Spleen (tissue), 11 donors: ENCODE data around the gene IQSEC1. TPM values are rescaled to one million over a fixed set of nuclear protein-coding genes. Genes with fewer than 3 reads are reported as not detected.

Experiments
- DNase-seq: peaks from one replicate; pipeline ENCODE4 v3.0.0-alpha.2; 2020
- H3K27ac ChIP-seq, 8 donors: fragments of 200-600 bp; sonication (generic) in 7 of 8; 1 replicate in 4 of 8; 2 replicates in 4 of 8; pipeline versions ENCODE4 v1.5.0 to v1.8.0; 2016 to 2021; ENCODE audit warnings: inconsistent platforms in 4 of 8, mild to moderate bottlenecking in 4 of 8, moderate library complexity in 1 of 8
- H3K27me3 ChIP-seq, 7 donors: fragments of 200-600 bp; sonication (generic) in 6 of 7; replicated peaks in 1 of 7; 1 replicate in 4 of 7; 2 replicates in 3 of 7; pipeline versions ENCODE4 v1.5.0 to v1.8.0; 2016 to 2021; ENCODE audit warnings: inconsistent platforms in 3 of 7, mild to moderate bottlenecking in 1 of 7
- H3K36me3 ChIP-seq, 6 donors: fragments of 200-600 bp; sonication (generic) in 5 of 6; 1 replicate in 4 of 6; 2 replicates in 2 of 6; pipeline versions ENCODE4 v1.5.0 to v1.8.0; 2016 to 2021; ENCODE audit warnings: inconsistent platforms in 2 of 6
- H3K4me1 ChIP-seq, 6 donors: fragments of 200-600 bp; sonication (generic) in 5 of 6; 1 replicate in 3 of 6; 2 replicates in 3 of 6; pipeline versions ENCODE4 v1.5.0 to v1.8.0; 2016 to 2021; ENCODE audit warnings: inconsistent platforms in 3 of 6
- H3K4me3 ChIP-seq, 8 donors: fragments of 200-600 bp; sonication (generic) in 7 of 8; 1 replicate in 4 of 8; 2 replicates in 4 of 8; pipeline versions ENCODE4 v1.5.0 to v1.8.0; 2016 to 2021; ENCODE audit warnings: inconsistent platforms in 4 of 8, mild to moderate bottlenecking in 4 of 8, moderate library complexity in 2 of 8
- H3K9me3 ChIP-seq, 8 donors: fragments of 200-600 bp; sonication (generic) in 7 of 8; 1 replicate in 4 of 8; 2 replicates in 4 of 8; pipeline versions ENCODE4 v1.5.0 to v1.8.0; 2016 to 2021; ENCODE audit warnings: inconsistent platforms in 4 of 8
- POLR2A ChIP-seq, 3 donors: fragments of 450-650 bp; IDR thresholded peaks; one replicate each; pipeline ENCODE4 v1.5.1; 2017; ENCODE audit warnings: antibody characterized with exemption in 3 of 3, mild to moderate bottlenecking in 1 of 3
- POLR2AphosphoS5 ChIP-seq, 3 donors: sonication (generic); formaldehyde crosslinking; IDR thresholded peaks; one replicate each; pipeline ENCODE4 v1.5.1; 2017; ENCODE audit warnings: antibody characterized with exemption in 3 of 3
- WGBS, 5 donors: extraction: QIAGEN DNeasy Blood & Tissue Kit in 3 of 5; methylation state at CpG; one replicate each; pipeline versions ENCODE4 v1.1.5 to v1.1.7; 2013 to 2018; 5-methylcytosine and 5-hydroxymethylcytosine counted together
- intact Hi-C: fragments of 100-400 bp; cut with DNase I; formaldehyde crosslinking; loops from one replicate; pipeline ENCODE4 v1.15.0; 2023; ENCODE audit warnings: low total_unique reads
- polyA plus RNA-seq, 3 donors: library from polyadenylated mRNA; stranded (reverse); fragments of 200-250 nt; gene quantifications; one replicate each; pipeline ENCODE4 v1.2.1, GENCODE V29; 2013
- total RNA-seq, 7 donors: library from RNA; depleted of rRNA in 3 of 7; stranded (reverse); fragments of >200 nt in 3 of 7; fragmentation: NEBNext Ultra II Directional in 4 of 7; extraction: Animal tissue kit (Norgen Biotek cat#: 25700) in 4 of 7; gene quantifications; one replicate each; pipeline versions ENCODE4 v1.1.0 to v1.2.1, GENCODE V29; 2016 to 2021
- TF ChIP-seq, protein P1 (sequence below), 11 experiments: fragments of 200-600 bp in 7 of 11; fragments of 450-650 bp in 4 of 11; sonication (generic) in 4 of 11; IDR thresholded peaks in 8 of 11; conservative IDR thresholded peaks in 3 of 11; 1 replicate in 7 of 11; 2 replicates in 4 of 11; pipeline versions ENCODE4 v1.4.0 to v1.8.0; 2016 to 2021; ENCODE audit warnings: antibody characterized with exemption in 11 of 11, inconsistent platforms in 4 of 11, mild to moderate bottlenecking in 1 of 11
- donor health status: healthy with polysubstance abuse.
- donor health status: DM: no; HTN: no; CAD: no; lungs with moderate emphysema.
- donor health status: DM: no; HTN: no; CAD: no.
- donor health status: Bipolar disorder and iron deficiency.
- donor health status: healthy.
- donor health status: DM: no; HTN: no; CAD: no.
- donor health status: DM: yes; HTN: yes; CAD: no.

The IQSEC1 gene
- total and polyA plus RNA-seq, 10 donors: 23.0 to 170 (median 116) TPM

GRCh38 chr3:13037458-13038117, 35.6 kb downstream of the IQSEC1 start:
- Histone ChIP-seq H3K9me3 (no peaks in the 10 kb centered on the region), H3K4me1 (peaks cover 0 to 30% (median 13%) of the 10 kb centered on the region in 6 donors), H3K27me3 (no peaks in the 10 kb centered on the region), H3K27ac (no peak overlapping the region), H3K36me3 (peaks cover 0 to 4% (median 0%) of the 10 kb centered on the region in 6 donors), H3K4me3 (no peak overlapping the region)
- 74 to 94% (median 85%) methylated on average over 8 of the region's 8 CpGs for whole genome bisulfite sequencing, 5 donors
- TF ChIP-seq POLR2AphosphoS5 (IDR thresholded peaks at IDR 0.05): no peak
- TF ChIP-seq, protein P1, sequence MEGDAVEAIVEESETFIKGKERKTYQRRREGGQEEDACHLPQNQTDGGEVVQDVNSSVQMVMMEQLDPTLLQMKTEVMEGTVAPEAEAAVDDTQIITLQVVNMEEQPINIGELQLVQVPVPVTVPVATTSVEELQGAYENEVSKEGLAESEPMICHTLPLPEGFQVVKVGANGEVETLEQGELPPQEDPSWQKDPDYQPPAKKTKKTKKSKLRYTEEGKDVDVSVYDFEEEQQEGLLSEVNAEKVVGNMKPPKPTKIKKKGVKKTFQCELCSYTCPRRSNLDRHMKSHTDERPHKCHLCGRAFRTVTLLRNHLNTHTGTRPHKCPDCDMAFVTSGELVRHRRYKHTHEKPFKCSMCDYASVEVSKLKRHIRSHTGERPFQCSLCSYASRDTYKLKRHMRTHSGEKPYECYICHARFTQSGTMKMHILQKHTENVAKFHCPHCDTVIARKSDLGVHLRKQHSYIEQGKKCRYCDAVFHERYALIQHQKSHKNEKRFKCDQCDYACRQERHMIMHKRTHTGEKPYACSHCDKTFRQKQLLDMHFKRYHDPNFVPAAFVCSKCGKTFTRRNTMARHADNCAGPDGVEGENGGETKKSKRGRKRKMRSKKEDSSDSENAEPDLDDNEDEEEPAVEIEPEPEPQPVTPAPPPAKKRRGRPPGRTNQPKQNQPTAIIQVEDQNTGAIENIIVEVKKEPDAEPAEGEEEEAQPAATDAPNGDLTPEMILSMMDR (IDR thresholded peaks at IDR 0.05 in 8 of 11, conservative IDR thresholded peaks at IDR 0.05 in 3 of 11): no peak
- no peak for TF ChIP-seq POLR2A (IDR thresholded peaks at IDR 0.05)
- no peak for DNase-seq
- intact Hi-C loops: no loop called here

- no peak for DNase-seq
These were observed 38.4 kb downstream of the IQSEC1 start for GRCh38 chr3:13034861-13035260.

DNA sequence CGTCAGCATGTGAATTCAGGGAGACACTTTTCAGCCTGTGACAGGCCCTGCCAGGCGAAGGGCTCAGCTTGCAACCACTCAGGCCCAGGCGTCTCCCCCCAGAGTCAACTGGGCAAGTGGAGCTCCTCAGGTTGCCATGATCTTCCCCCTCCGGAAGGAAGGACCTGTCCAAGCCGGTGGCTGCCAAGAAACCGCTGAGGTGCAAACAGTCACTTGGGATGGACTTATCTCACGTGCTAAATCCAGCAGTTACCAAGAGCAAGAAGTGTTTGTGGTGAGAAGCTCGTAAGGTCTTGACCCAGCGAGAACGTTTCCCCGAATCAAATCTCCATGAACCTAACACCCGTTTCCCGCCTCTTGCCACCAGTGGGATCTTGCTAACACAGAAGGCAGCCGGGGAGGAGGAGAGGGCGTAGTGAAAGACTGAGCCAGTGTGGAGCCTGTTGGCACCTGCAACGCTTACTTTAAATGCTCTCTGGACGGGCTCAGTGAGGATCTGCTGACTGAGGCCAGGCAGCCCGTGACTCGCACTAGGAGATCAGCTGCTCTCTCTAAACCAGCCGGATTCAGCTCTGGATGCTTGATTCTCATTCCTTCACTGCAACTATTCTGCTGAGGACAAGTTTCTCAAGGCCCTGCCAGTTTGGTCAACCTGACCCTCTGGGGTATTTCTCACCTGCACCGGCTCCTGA, 39.0 kb downstream of the IQSEC1 start:
- Histone ChIP-seq H3K4me3 (no peak overlapping the region), H3K27ac (no peak overlapping the region), H3K27me3 (no peaks in the 10 kb centered on the region), H3K36me3 (no peaks in the 10 kb centered on the region), H3K4me1 (peaks cover 0 to 5% (median 0%) of the 10 kb centered on the region in 6 donors), H3K9me3 (no peaks in the 10 kb centered on the region)
- WGBS, 5 donors: 89 to 96% (median 92%) methylated on average over 21 of the region's 21 CpGs
- TF ChIP-seq POLR2A (IDR thresholded peaks at IDR 0.05) (no peak), POLR2AphosphoS5 (IDR thresholded peaks at IDR 0.05) (no peak)
- TF ChIP-seq, protein P1 (IDR thresholded peaks at IDR 0.05 in 8 of 11, conservative IDR thresholded peaks at IDR 0.05 in 3 of 11): no peak
- intact Hi-C loops: no loop called here
- DNase-seq: no peak

More at GRCh38 chr3:13034861-13035260, 38.4 kb downstream of the IQSEC1 start:
- intact Hi-C loops: no loop called here
- WGBS, 5 donors: 91 to 98% (median 92%) methylated on average over 5 of the region's 5 CpGs
- Histone ChIP-seq H3K9me3 (no peaks in the 10 kb centered on the region), H3K4me1 (peaks cover 0 to 11% (median under 1%) of the 10 kb centered on the region in 6 donors), H3K27ac (no peak overlapping the region), H3K27me3 (no peaks in the 10 kb centered on the region), H3K36me3 (no peaks in the 10 kb centered on the region), H3K4me3 (no peak overlapping the region)
- TF ChIP-seq POLR2AphosphoS5 (IDR thresholded peaks at IDR 0.05) (no peak), POLR2A (IDR thresholded peaks at IDR 0.05) (no peak)
- TF ChIP-seq, protein P1 (IDR thresholded peaks at IDR 0.05 in 8 of 11, conservative IDR thresholded peaks at IDR 0.05 in 3 of 11): no peak

GRCh38 chr3:13032206-13032605, 41.0 kb downstream of the IQSEC1 start:
- Histone ChIP-seq H3K9me3 (no peaks in the 10 kb centered on the region), H3K27ac (no peak overlapping the region), H3K4me1 (peaks cover 0 to 5% (median 0%) of the 10 kb centered on the region in 6 donors), H3K27me3 (no peaks in the 10 kb centered on the region), H3K36me3 (no peaks in the 10 kb centered on the region), H3K4me3 (no peak overlapping the region)
- intact Hi-C loops: no loop called here
- TF ChIP-seq, protein P1 (IDR thresholded peaks at IDR 0.05 in 8 of 11, conservative IDR thresholded peaks at IDR 0.05 in 3 of 11): no peak
- TF ChIP-seq POLR2A (IDR thresholded peaks at IDR 0.05) (no peak), POLR2AphosphoS5 (IDR thresholded peaks at IDR 0.05) (no peak)
- 93 to 96% (median 94%) methylated on average over 13 of the region's 13 CpGs for WGBS, 5 donors
- peak; percentile 66 for DNase-seq
